Measurements from ENCODE around the gene F11R.
A peak's percentile ranks its signal among the peaks of the same experiment; 100 is the strongest.
"Not testable (repeated sequence)": the region's sequence is repeated elsewhere in the genome, so short reads cannot be mapped to it uniquely, and the experiment has no call there.

F11R gene

GRCh38 chr1:161039154-161039545 is 18.2 kb upstream of the F11R start:
- no peak for DNase-seq (ENCODE audit: low read depth)
- no peak for TF ChIP-seq CTCF (IDR thresholded peaks at IDR 0.05; ENCODE audit: control insufficient read depth, extremely low read depth, insufficient read depth)
- H3K4me3 ChIP-seq (ENCODE audit: low read depth, low read length): peak overlapping the region; percentile 93

- no peak for TF ChIP-seq CTCF (IDR thresholded peaks at IDR 0.05; ENCODE audit: control insufficient read depth, extremely low read depth, insufficient read depth)
- peak; percentile 40 for DNase-seq (ENCODE audit: low read depth)
- H3K4me3 ChIP-seq (ENCODE audit: low read depth, low read length): peak within 1 kb of the TSS; percentile 93
These were observed 17.7 kb upstream of the F11R start, which contains the start of gene TSTD1 for GRCh38 chr1:161038523-161039153. TSTD1 (minus strand) TSS chr1:161038964; CDS start chr1:161038889, 75 bp downstream.

- TF ChIP-seq CTCF (IDR thresholded peaks at IDR 0.05; ENCODE audit: control insufficient read depth, extremely low read depth, insufficient read depth): no peak
- peak overlapping the region; percentile 93 for H3K4me3 ChIP-seq (ENCODE audit: low read depth, low read length)
- DNase-seq (ENCODE audit: low read depth): no peak
These were observed 16.9 kb upstream of the F11R start for GRCh38 chr1:161037661-161038522.

- no peak overlapping the region for H3K4me3 ChIP-seq (ENCODE audit: low read depth, low read length)
- no peak for TF ChIP-seq CTCF (IDR thresholded peaks at IDR 0.05; ENCODE audit: control insufficient read depth, extremely low read depth, insufficient read depth)
- no peak for DNase-seq (ENCODE audit: low read depth)
These were observed 12.8 kb upstream of the F11R start for GRCh38 chr1:161033751-161034150.

- no peak for DNase-seq (ENCODE audit: low read depth)
- H3K4me3 ChIP-seq (ENCODE audit: low read depth, low read length): no peak overlapping the region
- TF ChIP-seq CTCF (IDR thresholded peaks at IDR 0.05; ENCODE audit: control insufficient read depth, extremely low read depth, insufficient read depth): no peak
These were observed 11.5 kb upstream of the F11R start for GRCh38 chr1:161032409-161032808.

- H3K4me3 ChIP-seq (ENCODE audit: low read depth, low read length): no peak overlapping the region
- no peak for TF ChIP-seq CTCF (IDR thresholded peaks at IDR 0.05; ENCODE audit: control insufficient read depth, extremely low read depth, insufficient read depth)
- DNase-seq (ENCODE audit: low read depth): no peak
These were observed 10.9 kb upstream of the F11R start for GRCh38 chr1:161031874-161032273.

- DNase-seq (ENCODE audit: low read depth); H3K4me3 ChIP-seq (ENCODE audit: low read depth, low read length): not testable (repeated sequence)
These were observed 8.5 kb upstream of the F11R start for GRCh38 chr1:161029466-161029865.

- H3K4me3 ChIP-seq (ENCODE audit: low read depth, low read length); DNase-seq (ENCODE audit: low read depth): not testable (repeated sequence)
These were observed 6.0 kb upstream of the F11R start for GRCh38 chr1:161026954-161027353.

GRCh38 chr1:161022432-161022831 is 1.5 kb upstream of the F11R start:
- H3K4me3 ChIP-seq (ENCODE audit: low read depth, low read length): peak overlapping the region; percentile 76
- not testable (repeated sequence) for DNase-seq (ENCODE audit: low read depth)
